ENCODE results near the gene DIAPH2. TPM values are rescaled to one million over a fixed set of nuclear protein-coding genes. Genes with fewer than 3 reads are reported as not detected.

The DIAPH2 gene
- total and polyA plus RNA-seq, 2 experiments from 2014 or later = 16.2 to 56.6 TPM

DNA sequence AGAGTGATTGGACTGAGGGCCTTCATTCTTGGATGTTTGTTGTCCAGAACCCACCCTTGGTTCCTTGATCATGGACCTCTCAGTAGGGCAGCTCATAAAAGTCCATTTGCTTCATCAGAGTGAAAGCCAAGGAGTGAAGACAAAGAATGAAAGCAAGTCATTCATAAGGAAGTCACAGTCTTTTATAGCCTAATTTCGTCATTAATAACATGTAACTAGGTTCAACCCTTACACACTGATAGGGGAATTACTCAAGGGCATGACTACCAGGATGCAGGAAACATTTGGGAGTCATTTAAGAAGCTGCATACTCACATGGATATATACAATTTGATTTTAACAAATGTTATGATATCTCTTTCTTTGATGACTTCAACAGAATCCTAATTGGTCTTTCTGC, 294.3 kb downstream of the DIAPH2 start (continued):
- TF ChIP-seq, protein P1, sequence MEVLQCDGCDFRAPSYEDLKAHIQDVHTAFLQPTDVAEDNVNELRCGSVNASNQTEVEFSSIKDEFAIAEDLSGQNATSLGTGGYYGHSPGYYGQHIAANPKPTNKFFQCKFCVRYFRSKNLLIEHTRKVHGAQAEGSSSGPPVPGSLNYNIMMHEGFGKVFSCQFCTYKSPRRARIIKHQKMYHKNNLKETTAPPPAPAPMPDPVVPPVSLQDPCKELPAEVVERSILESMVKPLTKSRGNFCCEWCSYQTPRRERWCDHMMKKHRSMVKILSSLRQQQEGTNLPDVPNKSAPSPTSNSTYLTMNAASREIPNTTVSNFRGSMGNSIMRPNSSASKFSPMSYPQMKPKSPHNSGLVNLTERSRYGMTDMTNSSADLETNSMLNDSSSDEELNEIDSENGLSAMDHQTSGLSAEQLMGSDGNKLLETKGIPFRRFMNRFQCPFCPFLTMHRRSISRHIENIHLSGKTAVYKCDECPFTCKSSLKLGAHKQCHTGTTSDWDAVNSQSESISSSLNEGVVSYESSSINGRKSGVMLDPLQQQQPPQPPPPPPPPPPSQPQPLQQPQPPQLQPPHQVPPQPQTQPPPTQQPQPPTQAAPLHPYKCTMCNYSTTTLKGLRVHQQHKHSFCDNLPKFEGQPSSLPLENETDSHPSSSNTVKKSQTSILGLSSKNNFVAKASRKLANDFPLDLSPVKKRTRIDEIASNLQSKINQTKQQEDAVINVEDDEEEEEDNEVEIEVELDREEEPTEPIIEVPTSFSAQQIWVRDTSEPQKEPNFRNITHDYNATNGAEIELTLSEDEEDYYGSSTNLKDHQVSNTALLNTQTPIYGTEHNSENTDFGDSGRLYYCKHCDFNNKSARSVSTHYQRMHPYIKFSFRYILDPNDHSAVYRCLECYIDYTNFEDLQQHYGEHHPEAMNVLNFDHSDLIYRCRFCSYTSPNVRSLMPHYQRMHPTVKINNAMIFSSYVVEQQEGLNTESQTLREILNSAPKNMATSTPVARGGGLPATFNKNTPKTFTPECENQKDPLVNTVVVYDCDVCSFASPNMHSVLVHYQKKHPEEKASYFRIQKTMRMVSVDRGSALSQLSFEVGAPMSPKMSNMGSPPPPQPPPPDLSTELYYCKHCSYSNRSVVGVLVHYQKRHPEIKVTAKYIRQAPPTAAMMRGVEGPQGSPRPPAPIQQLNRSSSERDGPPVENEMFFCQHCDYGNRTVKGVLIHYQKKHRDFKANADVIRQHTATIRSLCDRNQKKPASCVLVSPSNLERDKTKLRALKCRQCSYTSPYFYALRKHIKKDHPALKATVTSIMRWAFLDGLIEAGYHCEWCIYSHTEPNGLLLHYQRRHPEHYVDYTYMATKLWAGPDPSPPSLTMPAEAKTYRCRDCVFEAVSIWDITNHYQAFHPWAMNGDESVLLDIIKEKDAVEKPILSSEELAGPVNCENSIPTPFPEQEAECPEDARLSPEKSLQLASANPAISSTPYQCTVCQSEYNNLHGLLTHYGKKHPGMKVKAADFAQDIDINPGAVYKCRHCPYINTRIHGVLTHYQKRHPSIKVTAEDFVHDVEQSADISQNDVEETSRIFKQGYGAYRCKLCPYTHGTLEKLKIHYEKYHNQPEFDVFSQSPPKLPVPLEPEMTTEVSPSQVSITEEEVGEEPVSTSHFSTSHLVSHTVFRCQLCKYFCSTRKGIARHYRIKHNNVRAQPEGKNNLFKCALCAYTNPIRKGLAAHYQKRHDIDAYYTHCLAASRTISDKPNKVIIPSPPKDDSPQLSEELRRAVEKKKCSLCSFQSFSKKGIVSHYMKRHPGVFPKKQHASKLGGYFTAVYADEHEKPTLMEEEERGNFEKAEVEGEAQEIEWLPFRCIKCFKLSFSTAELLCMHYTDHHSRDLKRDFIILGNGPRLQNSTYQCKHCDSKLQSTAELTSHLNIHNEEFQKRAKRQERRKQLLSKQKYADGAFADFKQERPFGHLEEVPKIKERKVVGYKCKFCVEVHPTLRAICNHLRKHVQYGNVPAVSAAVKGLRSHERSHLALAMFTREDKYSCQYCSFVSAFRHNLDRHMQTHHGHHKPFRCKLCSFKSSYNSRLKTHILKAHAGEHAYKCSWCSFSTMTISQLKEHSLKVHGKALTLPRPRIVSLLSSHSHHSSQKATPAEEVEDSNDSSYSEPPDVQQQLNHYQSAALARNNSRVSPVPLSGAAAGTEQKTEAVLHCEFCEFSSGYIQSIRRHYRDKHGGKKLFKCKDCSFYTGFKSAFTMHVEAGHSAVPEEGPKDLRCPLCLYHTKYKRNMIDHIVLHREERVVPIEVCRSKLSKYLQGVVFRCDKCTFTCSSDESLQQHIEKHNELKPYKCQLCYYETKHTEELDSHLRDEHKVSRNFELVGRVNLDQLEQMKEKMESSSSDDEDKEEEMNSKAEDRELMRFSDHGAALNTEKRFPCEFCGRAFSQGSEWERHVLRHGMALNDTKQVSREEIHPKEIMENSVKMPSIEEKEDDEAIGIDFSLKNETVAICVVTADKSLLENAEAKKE (CRISPR knock-in tag; IDR thresholded peaks at IDR 0.05) = no peak
- no peak for TF ChIP-seq ZNF114 (CRISPR knock-in tag; IDR thresholded peaks at IDR 0.05)
- TF ChIP-seq STAT1 (IDR thresholded peaks at IDR 0.05; ENCODE audit: unreplicated experiment) = no peak
- no peak for TF ChIP-seq CREB1 (CRISPR knock-in tag; IDR thresholded peaks at IDR 0.05; ENCODE audit: low read depth)
- no peak for TF ChIP-seq JUNB (IDR thresholded peaks at IDR 0.05; ENCODE audit: unreplicated experiment)
- no peak for TF ChIP-seq NANOG (IDR thresholded peaks at IDR 0.05; ENCODE audit: borderline replicate concordance)
- TF ChIP-seq, protein P2, sequence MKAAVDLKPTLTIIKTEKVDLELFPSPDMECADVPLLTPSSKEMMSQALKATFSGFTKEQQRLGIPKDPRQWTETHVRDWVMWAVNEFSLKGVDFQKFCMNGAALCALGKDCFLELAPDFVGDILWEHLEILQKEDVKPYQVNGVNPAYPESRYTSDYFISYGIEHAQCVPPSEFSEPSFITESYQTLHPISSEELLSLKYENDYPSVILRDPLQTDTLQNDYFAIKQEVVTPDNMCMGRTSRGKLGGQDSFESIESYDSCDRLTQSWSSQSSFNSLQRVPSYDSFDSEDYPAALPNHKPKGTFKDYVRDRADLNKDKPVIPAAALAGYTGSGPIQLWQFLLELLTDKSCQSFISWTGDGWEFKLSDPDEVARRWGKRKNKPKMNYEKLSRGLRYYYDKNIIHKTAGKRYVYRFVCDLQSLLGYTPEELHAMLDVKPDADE (IDR thresholded peaks at IDR 0.05) = no peak
- no peak for TF ChIP-seq ZNF331 (CRISPR knock-in tag; IDR thresholded peaks at IDR 0.05; ENCODE audit: low read depth)

DNA sequence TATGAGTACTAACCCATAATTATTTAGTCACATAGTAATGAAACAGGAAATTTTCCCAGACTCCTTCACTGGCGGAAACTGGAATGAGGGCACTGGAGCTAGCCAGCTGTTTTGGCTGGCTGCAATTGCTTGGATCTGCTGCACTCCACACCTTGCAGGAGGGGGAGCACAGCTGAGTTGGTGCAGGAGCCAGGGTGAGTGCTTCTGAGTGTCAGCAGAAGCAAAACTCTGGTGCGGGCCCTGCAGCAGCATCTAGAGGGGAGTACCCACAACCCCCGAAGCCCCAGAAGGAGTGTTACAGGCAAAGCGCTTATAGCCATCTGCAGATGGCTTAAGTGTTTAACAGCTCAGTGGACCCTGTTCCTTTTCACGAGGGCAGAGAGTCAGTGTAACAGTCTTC, 295.1 kb downstream of the DIAPH2 start:
- no peaks in the 10 kb centered on the region for H3K36me3 ChIP-seq (ENCODE audit: insufficient read depth)
- Mint-ChIP-seq H3K27me3 (ENCODE audit: insufficient read depth, low read depth, poor library complexity) (no peaks in the 10 kb centered on the region), H3K4me3 (no peak overlapping the region), H3K27ac (no peak overlapping the region), H3K4me1 (peaks cover 2% of the 10 kb centered on the region), H3K9me3 (no peaks in the 10 kb centered on the region), H3K36me3 (ENCODE audit: low read depth) (no peaks in the 10 kb centered on the region)
- H3K4me1 ChIP-seq (ENCODE audit: insufficient read depth) = no peaks in the 10 kb centered on the region
- H3K27me3 ChIP-seq (ENCODE audit: insufficient read depth) = no peaks in the 10 kb centered on the region
- peak; percentile 33 for DNase-seq (ENCODE audit: low spot score)
- no peak overlapping the region for H2AFZ ChIP-seq
- H3K4me3 ChIP-seq = no peak overlapping the region
- no peak overlapping the region for H3K4me2 ChIP-seq
- H3K9me2 ChIP-seq (ENCODE audit: insufficient read depth) = no peaks in the 10 kb centered on the region
- no peaks in the 10 kb centered on the region for H3K79me2 ChIP-seq (replicated peaks; ENCODE audit: insufficient read depth)
- no peaks in the 10 kb centered on the region for H4K20me1 ChIP-seq (replicated peaks; ENCODE audit: insufficient read depth)
- ATAC-seq = peak; percentile 69
- no peaks in the 10 kb centered on the region for H3F3A ChIP-seq (replicated peaks; ENCODE audit: low read depth)
- H3K27ac ChIP-seq (ENCODE audit: low read depth) = no peak overlapping the region
- TF ChIP-seq, protein P3, sequence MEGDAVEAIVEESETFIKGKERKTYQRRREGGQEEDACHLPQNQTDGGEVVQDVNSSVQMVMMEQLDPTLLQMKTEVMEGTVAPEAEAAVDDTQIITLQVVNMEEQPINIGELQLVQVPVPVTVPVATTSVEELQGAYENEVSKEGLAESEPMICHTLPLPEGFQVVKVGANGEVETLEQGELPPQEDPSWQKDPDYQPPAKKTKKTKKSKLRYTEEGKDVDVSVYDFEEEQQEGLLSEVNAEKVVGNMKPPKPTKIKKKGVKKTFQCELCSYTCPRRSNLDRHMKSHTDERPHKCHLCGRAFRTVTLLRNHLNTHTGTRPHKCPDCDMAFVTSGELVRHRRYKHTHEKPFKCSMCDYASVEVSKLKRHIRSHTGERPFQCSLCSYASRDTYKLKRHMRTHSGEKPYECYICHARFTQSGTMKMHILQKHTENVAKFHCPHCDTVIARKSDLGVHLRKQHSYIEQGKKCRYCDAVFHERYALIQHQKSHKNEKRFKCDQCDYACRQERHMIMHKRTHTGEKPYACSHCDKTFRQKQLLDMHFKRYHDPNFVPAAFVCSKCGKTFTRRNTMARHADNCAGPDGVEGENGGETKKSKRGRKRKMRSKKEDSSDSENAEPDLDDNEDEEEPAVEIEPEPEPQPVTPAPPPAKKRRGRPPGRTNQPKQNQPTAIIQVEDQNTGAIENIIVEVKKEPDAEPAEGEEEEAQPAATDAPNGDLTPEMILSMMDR (conservative IDR thresholded peaks at IDR 0.05; ENCODE audit: low read depth in 2 of 2) = no peak
- no peak for TF ChIP-seq EZH2 (IDR thresholded peaks at IDR 0.05; ENCODE audit: low read depth, unreplicated experiment)
- no peak for TF ChIP-seq CREB1 (CRISPR knock-in tag; IDR thresholded peaks at IDR 0.05; ENCODE audit: low read depth)

Measured in GM23338 (cell line).